ENCODE results near the gene ZNF598.

ZNF598 gene

DNA sequence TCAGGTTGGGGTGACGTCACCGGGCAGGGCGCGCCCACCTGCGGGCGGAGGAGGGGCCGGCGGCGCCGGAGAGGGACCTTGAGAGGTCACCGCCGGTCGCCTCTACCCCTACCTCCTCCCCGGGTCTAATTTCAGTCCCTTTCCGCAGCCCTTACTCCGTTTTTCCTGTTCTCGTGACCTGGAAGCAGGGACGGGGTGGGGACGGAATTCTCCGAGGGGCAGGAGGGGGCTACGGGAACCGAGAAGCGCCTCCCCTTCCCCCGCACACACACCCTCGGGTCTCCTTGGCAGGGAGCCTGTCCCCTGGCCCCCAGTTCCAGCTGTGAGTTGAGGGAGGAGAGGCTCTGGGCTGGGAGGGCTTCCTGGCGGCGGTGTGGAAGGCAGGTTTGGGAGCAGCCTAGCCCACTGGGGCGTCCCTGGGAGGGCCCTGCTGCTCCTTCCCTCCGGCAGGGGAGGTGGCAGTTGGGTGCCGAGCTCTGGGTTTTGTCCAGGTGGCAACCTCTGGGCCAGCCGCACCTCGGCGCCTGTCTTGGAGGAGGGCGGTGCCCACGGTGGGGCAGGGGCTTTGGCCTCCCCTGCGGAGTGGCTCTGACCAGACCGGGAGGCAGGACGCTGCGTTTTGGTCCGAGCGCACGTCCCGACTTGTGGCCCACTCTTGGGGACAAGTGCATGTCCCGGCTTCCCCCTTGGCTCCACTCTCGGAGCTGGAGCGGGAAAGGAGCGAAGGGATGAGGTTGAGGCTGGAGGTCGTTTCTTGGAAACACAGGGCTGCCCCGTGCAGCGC is 19.1 kb downstream of the ZNF598 start:
- no peak for DNase-seq (ENCODE audit: low read depth)

DNA sequence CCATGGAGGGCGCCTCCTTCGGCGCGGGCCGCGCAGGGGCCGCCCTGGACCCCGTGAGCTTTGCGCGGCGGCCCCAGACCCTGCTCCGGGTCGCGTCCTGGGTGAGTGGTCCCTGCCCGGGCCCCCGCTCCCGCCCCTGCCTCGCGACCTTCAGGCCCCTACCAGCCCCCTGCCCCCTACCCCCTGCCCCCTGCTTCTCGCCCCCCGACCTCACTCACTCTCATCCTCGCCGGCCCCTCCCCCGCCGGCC is 19.6 kb downstream of the ZNF598 start:
- no peak for DNase-seq (ENCODE audit: low read depth)

DNA sequence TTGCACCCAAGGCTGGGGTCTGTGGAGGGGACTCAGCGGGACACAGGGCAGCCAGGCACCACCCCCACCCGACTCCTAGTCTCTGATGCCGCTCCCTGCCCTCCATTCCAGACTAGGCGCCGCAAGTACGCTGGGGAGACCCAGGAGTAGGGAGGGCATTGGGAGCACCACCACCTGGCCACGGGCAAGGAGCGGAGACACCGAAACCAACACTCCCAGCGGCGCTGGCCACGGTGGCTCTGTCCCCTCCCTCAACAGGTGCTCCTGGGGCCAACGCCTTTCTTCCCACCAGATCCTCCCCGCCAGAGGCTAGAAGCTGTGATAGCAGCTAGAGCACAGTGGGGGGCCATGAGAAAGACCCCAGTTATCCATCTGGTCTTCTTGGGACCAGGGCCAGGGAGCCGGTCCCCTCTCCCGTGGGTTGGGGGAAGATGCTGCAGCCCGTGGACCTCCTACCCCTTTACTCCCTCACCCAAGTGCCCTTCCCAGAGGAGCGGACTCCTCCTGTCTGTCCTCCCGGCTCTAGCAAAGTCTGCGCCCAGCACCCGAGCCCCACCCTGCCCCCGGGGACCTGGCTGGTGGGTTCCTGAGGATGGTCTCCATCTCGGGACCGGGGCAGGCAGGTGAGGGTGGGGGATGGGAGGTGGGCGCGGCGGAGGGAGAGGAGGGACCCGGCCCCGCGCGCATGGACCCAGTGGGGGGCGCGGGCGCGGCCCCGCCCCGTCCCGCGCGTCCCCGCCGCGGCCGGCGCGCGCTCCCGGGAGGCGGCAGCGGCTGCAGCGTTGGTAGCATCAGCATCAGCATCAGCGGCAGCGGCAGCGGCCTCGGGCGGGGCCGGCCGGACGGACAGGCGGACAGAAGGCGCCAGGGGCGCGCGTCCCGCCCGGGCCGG is 20.2 kb downstream of the ZNF598 start, which contains the start of gene SYNGR3:
SYNGR3 (plus strand) TSS at position 762 of the 892 bp plus-strand sequence. CDS start 133 bp downstream, outside the sequence.
- DNase-seq (ENCODE audit: low read depth), result no peak

- DNase-seq (ENCODE audit: low read depth), result no peak
Measured at GRCh38 chr16:1987198-1987597, 22.4 kb downstream of the ZNF598 start.

- DNase-seq (ENCODE audit: low read depth), result no peak
Measured at GRCh38 chr16:1985466-1986150, 24.0 kb downstream of the ZNF598 start.

DNA sequence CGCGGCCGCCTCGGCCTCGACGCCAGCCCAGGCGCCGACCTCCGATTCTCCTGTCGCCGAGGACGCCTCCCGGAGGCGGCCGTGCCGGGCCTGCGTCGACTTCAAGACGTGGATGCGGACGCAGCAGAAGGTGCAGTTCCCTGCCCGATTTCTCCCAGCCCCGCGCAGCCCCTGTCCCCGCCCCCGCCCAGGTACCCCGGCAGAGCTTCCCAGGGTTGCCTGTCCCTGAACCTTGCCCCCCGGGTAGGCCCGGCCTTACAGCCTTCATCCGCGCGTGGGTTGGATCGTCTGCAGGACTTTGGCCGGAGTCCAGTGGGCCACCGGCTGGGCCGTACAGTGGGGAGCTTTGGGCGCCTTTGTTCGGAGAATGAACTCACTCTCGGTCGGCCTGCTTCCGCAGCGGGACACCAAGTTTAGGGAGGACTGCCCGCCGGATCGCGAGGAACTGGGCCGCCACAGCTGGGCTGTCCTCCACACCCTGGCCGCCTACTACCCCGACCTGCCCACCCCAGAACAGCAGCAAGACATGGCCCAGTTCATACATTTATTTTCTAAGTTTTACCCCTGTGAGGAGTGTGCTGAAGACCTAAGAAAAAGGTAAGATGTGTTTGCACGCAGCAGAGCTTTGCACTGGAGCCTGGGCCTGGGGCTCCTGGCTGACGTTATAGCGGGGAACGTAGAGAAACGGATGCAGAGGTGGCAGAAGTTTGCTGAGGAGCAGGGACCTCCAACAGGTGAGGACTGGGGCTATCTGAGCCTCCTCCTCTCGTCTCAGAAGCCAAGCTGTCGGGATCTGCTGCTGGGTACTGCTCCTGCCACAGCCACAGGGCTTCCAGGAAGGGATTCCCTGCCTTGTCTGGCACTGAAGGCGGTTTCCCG is 25.0 kb downstream of the ZNF598 start:
- no peak for DNase-seq (ENCODE audit: low read depth)

DNA sequence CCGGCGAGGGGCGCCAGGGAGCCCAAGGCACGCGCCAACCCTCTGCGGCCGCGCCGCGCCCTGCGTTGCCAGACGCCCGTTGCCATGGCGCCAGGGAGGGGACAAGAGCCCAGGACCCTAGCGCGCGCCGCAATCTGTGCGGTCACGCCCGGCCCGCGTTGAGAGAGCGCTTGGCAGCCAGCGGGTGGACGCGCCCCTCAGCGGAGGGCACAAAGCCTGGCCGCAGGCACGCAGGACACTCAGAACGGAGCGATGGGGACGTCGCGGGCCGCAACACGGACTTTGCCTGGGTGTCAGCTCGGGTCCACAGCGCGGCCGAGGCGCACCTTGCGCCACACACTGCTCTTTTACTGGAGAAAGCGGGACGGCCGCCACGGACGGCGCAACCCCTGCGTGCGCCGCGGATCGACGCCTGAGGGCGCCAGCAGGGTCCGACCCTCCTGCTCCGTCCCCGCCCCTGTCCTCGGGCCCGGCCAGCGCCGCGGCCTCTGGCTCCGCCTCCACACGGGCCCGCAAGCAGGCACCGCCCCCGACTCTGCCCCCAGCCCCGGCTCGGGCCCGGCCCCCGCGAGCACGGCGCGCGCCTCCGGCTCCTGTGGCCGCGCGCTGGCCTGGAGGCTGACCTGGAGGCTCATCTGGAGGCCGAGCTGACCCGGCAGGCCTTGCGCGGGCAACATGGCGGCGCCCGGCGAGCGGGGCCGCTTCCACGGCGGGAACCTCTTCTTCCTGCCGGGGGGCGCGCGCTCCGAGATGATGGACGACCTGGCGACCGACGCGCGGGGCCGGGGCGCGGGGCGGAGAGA is 25.9 kb downstream of the ZNF598 start, which contains the start of gene GFER:
GFER (plus strand) TSS at position 650 of the 803 bp plus-strand sequence; CDS start at position 676, 26 bp downstream.
- DNase-seq (ENCODE audit: low read depth), result peak; percentile 85

DNA sequence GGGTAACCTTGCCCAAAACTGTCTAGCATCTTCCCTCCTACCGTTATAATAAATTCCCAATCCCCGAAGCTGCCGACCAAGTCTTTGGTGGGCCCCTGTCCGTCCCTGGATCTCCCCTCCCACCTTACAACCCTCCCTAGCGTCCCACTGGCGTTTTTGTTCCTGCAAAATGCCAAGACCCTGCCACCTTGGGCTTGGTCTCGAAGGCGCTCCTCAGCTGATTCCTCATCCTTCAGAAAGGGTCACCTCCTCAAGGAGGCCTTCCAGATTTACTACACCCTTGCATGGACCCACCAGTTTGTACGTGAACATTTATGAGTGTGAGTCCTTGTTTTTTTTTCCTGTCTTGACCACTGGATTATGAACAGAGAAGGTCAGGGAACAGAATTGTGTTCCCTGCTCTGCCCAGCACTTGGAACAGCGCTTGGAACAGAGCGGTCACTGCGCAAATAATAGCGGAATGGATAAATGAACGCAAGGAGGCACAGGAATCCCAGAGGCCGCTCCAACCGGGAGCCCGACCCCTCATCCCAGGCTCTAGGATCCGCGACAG is 26.6 kb downstream of the ZNF598 start:
- DNase-seq (ENCODE audit: low read depth), result no peak

GRCh38 chr16:1982013-1982433 is 27.6 kb downstream of the ZNF598 start:
- DNase-seq (ENCODE audit: low read depth), result no peak

DNA sequence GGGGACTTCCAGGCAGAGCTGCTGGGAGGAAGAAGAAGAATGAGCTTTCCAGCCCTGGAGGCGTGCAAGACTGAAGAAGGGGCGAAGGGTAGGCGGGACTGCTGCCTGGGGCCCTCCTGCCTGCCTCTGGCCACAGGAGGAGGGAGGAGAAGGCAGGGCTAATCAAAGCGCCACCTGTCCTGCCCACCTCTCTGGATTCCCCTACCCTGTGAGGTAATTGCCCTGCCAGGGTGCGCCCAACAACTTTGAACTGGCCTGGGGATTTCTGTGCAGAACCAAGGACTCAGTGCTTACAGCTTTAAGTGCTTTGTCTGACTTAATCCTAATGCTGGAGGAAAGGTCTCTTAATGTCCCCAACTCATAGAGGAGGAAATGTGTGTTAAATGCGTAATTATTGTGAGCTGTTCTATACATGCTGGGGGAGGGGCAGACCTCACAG is 28.2 kb downstream of the ZNF598 start, which contains the start of gene NOXO1:
NOXO1 (minus strand) TSS at position 72 of the 439 bp plus-strand sequence. CDS start 290 bp downstream, outside the sequence.
- no peak for DNase-seq (ENCODE audit: low read depth)

DNA sequence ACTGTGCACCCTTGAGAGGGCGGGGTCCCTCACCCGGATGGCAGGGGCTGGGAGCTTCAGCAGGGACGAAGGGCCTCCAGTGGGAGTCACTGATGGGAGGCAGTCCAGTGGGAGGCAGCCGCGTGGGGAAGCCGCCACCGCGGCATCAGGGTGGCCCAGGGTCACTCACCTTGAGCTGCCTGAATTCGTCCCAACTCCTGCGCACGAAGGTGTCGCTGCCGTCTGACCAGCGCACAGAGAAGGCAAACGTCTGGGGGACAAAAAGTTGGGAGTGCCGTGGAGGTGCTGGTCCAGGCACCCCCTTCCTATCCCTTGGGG is 28.9 kb downstream of the ZNF598 start:
- no peak for DNase-seq (ENCODE audit: low read depth)

DNA sequence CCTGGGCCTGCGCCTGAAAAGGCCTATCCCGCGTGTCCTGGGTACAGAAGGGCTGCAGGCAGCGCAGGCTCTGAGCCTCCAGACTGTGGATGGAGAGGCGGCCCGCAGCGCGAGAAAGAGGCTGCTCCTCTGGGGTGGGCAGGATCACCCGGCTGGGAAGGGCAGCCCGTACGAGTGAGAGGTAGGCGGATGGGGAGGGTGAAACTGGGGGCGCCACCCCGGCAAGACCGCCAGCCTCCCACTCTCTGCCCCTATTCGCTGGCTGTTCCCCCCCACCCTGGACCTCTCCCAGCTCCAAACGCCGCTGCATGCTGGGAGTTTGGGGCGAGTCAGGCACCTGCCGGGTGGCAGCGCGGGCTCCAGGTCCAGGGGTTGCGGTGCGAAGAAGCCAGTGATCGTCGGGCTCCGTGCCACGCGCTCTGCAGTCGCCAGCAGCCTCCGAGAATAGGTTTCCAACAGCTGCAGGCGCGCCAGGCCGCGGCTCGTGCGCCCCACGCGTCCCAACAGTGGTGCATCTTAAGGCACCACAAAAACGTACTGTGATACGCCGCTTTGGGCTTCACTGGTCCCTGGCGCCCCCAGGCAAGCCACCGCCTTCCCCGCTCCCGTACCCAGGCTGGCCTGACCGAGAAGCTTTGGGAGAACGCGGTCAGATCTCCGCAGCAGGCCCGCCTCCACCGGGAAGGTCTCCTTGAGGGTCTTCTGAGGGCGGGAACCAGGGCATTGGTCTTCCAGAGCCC is 29.4 kb downstream of the ZNF598 start:
- no peak for DNase-seq (ENCODE audit: low read depth)

GRCh38 chr16:1979271-1980029 is 30.2 kb downstream of the ZNF598 start:
- DNase-seq (ENCODE audit: low read depth), result no peak

DNA sequence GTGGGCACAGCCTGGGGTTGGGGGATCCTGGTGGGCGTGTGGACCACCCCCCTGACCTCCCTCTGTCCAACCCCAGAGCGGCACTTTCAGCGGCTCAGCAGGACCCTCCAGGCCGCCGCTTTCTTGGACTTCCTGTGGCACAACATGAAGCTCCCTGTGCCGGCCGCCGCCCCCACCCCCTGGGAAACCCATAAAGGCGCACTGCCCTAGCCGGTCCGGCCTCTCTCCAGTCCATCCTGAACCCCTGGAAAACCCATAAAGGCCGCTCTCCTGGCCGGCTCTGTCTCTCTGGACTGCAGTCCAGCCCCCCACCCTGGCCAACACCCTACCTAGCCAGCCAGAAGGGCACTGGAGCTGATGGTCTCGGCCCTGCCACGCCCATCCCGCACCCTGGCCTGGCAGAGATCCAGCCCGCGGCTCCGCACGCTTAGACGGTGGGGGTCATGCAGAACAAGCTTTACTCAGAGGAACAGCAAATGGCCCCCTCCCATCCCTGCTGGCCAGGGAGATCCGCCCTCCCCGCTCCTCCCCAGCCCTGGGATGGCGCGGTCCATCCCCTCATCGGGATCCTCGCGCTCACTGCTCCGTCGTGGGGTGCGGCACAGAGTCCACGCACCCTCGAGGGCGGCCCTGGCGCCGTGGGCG is 31.0 kb downstream of the ZNF598 start:
- no peak for DNase-seq (ENCODE audit: low read depth)

DNA sequence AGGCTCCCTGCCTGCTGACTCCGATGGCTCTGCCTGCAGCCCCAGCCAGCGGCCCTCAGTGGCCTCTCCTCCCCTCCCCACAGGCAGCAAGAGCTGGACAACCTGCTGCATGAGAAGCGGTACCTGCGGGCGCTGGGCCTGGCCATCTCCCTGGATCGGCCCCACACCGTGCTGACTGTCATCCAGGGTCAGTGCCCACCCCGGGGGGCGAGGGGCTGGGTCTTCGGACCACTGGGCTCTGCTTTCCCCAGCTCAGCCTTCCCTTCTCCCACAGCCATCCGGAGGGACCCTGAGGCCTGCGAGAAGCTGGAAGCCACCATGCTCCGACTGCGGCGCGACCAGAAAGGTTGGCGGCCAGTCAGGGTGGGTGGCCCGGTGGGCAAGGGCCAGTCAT is 31.7 kb downstream of the ZNF598 start:
- DNase-seq (ENCODE audit: low read depth), result no peak

DNA sequence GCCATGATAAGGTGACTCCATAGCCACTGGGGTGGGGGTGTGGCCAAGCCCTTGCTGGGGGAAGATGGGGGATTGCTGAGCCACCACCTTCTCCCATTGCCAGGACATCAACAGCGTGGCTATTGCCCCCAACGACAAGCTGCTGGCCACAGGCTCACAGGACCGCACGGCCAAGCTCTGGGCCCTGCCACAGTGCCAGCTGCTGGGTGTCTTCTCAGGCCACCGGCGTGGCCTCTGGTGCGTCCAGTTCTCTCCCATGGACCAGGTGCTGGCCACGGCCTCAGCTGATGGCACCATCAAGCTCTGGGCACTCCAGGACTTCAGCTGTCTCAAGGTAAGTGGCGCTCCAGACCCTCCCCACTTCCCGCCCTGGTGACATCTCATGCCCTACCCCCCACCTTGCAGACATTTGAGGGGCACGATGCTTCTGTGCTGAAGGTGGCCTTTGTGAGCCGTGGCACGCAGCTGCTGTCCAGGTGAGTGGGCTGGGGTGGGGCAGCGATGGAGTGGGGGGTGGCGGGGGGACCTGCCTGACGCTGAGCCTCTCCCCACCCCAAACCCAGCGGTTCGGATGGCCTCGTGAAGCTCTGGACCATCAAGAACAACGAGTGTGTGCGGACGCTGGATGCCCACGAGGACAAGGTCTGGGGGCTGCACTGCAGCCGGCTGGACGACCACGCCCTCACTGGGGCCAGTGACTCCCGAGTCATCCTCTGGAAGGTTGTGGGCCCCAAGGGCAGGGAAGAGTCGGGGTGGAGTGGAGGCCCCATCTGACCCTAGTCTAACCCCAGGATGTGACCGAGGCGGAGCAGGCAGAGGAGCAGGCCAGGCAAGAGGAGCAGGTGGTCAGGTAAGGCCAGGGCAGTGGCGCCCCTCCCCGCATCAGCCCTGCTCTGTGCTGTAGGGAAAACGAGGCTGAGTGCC is 32.4 kb downstream of the ZNF598 start:
- no peak for DNase-seq (ENCODE audit: low read depth)

DNA sequence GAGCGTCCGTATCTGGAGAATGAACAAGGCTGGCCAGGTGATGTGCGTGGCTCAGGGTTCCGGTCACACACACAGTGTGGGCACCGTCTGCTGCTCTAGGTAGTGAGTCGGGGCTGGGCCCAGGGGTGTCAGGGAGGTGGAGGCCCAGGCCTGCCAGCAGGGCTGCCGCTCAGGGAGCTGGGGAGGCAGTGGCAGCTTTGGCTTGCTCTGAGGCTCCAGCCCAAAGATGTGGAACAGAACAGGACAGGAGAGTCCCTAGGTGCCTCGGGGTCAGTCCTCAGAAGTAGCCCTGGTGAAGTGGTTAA is 33.5 kb downstream of the ZNF598 start:
- no peak for DNase-seq (ENCODE audit: low read depth)
